CD4-positive, alpha-beta T cell treated with Interleukin-17A for 4 hours (primary cell): Measurements from ENCODE around the gene OCSTAMP.
A peak's percentile ranks its signal among the peaks of the same experiment; 100 is the strongest.

ENCODE experiments used
- DNase-seq: peaks from one replicate; pipeline ENCODE4 v3.0.0-alpha.2; 2020; ENCODE audit warnings: mixed read lengths

OCSTAMP gene

DNA sequence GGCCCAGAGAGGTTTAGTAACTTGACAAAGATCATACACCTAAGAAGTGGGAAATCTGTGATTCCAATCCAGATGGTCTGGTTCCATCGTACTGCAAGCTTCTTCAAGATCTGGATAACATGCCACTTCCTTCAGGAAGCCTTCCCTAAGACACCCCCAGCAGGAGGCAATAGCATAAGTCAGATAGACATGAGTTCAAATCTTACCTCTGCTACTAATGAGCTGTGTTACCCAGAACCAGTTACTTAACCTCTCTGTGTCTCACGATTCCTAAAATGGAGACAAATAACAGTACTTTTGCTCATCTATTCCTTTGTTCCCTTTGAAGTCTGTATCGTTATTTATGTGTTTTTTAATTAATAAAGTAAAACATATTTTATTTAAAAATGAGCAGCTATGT is 22.3 kb upstream of the OCSTAMP start:
- no peak for DNase-seq

- no peak for DNase-seq
These were observed 21.7 kb upstream of the OCSTAMP start for GRCh38 chr20:46572153-46572552.

GRCh38 chr20:46571418-46571817 is 21.0 kb upstream of the OCSTAMP start:
- no peak for DNase-seq

DNA sequence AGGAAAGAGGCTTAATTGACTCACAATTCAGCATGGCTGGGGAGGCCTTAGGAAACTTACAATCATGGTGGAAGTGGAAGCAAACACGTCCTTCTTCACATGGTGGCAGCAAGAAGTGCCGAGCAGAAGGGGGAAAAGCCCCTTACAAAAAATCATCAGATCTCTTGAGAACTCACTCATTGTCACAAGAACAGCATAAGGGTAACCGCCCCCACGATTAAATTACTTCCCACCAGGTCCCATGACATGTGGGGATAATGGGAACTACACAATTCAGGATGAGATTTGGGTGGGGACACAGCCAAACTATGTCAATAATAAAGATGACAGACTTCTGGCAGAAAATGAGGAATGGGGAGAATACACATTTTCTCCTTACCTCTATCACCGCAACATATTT is 20.5 kb upstream of the OCSTAMP start:
- DNase-seq = no peak

GRCh38 chr20:46569961-46570360 is 19.5 kb upstream of the OCSTAMP start:
- no peak for DNase-seq

DNA sequence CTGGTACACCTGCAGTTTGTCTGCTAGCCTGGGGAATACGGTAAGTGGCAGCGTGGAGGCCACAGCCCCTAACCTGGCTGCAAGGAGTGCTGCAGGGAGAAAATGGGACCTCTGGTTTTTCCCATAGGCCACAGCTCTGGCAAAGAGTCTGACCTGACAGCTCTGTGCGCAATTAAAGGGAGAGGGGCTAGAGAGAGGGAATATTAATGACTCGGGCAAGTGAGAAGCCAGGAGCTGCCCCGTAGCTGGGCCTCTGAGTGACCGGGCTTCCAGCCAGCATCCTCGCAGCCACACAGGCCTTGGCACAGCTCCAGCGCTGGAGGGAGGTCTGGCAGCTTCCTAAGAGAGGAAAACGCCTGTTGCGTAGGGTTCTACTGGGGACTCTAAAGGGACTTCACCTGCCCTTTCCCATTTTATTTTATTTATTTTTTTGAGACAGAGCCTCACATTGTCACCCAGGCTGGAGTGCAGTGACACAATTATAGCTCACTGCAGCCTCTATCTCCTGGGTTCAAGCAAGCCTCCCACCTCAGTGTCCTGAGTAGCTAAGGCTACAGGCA is 18.2 kb upstream of the OCSTAMP start:
- DNase-seq = no peak

- no peak for DNase-seq
These were observed 15.7 kb upstream of the OCSTAMP start for GRCh38 chr20:46566125-46566524.

GRCh38 chr20:46564241-46564957 is 13.9 kb upstream of the OCSTAMP start:
- no peak for DNase-seq

- DNase-seq = no peak
These were observed 13.4 kb upstream of the OCSTAMP start for GRCh38 chr20:46563860-46564221.

DNA sequence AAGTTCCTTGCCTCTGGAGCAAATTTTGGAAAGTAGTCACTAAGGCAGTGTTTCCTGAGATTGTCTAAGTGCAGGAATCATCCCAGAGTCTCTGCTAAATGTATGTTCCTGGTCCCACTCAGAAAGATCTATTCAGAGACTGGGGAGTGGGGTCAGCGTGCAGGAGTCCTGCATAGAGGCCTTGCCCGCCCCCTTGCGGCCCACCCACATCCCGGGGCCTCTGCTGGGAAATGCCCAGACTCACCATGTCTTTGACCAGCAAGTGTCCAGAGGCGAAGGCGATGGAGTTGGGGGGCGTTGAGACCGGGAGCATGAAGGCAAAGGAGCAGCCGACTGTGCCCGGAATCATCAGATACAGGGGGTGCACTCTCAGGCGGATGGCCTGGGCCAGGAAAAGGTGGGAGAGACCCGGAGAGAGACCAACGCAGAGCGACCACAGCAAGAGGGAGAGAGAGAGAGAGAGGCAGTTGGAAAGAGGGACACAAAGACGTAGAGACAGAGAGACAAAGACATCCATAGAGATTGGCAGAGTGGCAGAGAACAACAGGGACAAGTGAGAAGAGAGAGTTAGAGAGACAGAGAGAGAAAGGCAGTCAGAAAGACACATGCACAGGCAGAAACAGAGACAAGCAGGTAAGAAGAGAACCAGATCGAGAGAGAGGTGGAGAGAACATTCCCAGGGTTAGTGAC is 12.9 kb upstream of the OCSTAMP start:
- no peak for DNase-seq

- peak; percentile 61 for DNase-seq
These were observed 12.1 kb upstream of the OCSTAMP start for GRCh38 chr20:46562373-46563169.

- no peak for DNase-seq
These were observed 11.5 kb upstream of the OCSTAMP start for GRCh38 chr20:46562009-46562372.

GRCh38 chr20:46559685-46560440 is 9.4 kb upstream of the OCSTAMP start:
- DNase-seq = no peak

DNA sequence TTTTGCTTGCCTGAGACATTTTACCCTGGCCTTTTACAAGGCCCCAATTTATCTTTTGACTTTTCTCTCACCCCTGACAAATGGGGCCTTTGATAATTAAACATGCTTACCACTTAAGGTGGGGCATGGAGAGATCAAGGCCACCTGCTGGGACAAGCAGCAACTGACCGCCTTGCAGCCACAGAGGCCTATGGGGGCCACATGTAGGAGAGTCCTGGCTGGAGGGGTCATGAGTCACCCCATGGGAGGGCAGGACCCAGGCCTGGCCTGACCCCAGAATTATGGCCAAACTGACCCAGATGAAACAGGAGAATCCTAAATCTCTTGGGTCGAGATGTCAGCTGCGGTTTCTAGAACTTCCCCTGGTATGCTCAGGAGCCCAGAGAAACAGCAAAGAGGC is 8.5 kb upstream of the OCSTAMP start:
- no peak for DNase-seq

GRCh38 chr20:46558511-46558959 is 8.1 kb upstream of the OCSTAMP start:
- no peak for DNase-seq

DNA sequence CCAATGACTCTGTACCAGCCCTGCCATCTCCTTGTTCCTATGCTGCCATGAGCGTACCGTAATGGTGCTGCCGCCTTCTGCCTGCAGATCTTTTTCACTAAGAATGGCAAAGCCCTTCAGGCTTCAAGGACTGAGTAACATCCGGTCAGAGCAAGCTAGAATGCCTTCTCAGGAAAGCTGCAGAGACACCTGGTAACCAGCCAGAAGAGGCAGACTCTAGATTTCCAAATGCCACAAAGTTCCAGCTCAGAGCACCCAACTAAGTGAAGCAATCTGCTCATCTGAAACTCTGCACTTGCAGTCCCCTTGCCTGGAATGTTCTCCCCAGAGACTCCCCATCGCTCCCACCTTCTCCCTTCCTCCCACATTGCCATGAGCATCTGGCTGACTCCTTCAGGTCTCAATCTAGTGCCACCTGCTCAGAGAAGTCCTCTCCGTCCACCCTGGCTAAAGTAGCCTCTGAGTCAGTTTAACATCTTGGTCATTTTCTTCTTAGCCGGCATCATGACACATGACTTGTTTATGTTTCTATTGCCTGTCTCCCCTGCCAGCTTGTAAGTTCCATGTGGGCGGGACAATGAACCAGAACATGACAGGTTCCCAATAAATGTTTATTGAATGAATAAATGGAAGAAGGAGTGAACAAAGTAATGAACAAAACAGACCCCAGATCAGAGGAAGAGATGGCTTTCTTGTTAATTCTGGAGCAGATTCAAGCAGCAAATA is 6.9 kb upstream of the OCSTAMP start:
- DNase-seq = no peak

DNA sequence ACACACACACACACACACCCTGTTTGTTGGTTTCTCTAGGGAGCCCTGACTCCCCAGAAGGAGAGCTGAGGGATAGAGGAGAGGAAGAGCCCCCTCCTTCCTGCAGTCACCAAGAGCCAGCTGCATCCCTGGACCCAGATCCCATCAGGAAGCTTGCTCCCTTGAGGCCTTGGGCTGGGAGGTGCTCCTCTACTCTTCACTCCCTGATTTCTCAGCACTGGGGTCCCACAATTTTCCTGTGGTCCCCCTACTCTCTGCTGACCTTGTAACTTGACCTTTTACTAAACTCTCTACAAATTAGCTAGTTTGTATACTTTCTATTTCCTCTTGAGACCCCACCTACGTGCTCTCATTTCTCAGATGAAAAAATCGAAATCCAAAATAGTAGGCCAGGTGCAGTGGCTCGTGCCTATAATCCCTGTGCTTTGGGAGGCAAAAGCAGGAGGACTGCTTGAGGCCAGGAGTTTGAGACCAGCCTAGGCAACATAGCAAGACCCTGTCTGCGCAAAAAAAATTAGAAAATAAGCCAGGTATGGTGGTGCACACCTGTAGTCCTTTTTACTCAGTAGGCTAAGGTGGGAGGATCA is 5.0 kb upstream of the OCSTAMP start:
- DNase-seq = no peak

DNA sequence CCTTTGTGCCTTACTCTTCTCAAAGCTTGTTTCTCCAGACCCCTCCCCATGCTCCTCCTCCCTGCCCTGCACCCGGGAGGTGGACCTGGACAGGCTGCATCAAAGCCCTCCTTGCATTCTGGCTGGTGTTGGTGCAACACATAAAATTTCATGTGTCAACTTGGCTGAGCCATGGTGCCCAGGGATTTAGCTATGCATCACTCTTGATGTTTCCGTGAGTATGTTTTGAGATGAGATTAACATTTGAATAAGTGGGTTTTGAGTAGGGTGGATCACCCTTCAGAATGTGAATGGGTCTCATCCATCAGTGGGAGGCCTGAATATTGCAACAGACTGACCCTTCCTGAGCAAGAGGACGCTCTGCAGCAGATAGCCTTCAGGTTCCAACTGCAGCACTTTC is 4.4 kb upstream of the OCSTAMP start:
- no peak for DNase-seq

DNA sequence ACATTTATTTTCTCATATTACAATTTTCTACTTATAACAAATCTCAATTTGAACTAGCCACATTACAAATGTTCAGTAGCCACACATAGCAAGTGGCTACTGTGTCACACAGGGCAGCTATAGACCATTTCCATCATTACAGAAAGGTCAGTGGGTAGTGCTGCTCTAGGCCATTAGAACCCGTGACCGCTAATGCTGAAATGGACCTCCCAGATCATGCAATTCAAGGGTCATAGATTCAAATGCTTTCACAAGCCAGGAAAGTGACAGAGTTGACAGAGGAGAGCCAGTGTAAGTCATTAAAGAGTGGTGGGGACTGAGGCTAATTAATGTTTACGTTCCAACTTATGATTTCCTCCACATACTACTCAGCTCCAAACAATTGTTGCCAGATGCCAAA is 3.5 kb upstream of the OCSTAMP start:
- no peak for DNase-seq

DNA sequence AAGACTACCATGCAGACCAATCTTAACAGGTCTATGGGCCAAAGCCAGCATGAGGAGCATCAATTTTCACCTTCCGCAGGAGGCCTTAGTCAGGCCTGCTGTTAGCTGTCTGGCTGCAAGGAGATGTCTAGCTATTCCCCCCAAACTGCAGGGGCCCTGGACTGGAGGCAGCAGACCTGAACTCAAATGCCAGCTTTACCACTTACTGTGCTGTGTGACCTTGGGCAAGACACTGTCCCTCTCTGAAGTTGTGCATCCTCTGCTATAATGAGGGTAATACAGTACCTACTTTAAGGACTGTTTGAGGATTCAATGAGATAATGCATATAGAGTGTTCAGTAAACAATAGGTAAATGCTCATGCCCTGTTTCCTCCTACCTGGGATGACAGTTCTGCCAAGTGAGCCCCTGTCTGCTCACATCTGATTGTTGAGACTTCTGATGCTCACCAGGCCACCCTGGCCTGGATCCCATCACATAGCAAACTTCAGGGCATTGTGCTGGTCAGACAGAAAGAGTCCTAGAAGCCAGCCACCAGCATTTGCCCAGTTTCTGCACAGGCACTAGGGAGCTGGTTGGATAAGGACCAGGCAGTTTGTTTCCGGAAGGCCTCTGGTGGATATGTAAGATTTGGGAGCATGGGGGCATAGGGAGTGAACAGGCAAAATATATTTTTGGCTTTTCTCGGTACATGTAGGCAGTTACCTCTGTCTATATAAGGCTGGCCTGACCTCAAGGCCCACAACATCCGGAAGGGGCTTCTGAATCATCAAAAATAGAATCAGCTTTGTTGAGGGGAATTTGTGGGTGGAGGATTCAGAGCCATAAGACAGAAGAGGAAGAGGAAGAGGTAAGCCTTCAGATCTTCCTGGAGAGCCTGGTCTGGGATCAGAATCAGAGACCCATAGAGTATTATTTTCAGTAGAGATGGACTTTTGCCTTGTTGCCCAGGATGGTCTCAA is 2.3 kb upstream of the OCSTAMP start:
- peak; percentile 7 for DNase-seq
